Measurements from ENCODE around the gene TAAR1. TPM values are rescaled to one million over a fixed set of nuclear protein-coding genes. Genes with fewer than 3 reads are reported as not detected.
"Not testable (repeated sequence)": the region's sequence is repeated elsewhere in the genome, so short reads cannot be mapped to it uniquely, and the experiment has no call there.

The TAAR1 gene
- total RNA-seq (1 to 10 TPM in 1 of 5 donors, not detected in 4; 2.8 TPM), polyA plus RNA-seq (not detected)
- long read RNA-seq, donor 1: 0 reads
- long read RNA-seq, donor 2: 0 reads
- long read RNA-seq, donor 3: 0 reads
- long read RNA-seq, donor 4: 0 reads
- long read RNA-seq, donor 5: 0 reads
- long read RNA-seq, donor 6: 0 reads
- long read RNA-seq, donor 7, partial matches to known transcripts: 0 of 1 reads
- long read RNA-seq, donor 7, other reads (novel, unspliced or antisense): 0 of 1 reads
- long read RNA-seq, donor 8: 0 reads
- long read RNA-seq, donor 9: 0 reads
- long read RNA-seq, donor 10: 0 reads

- Histone ChIP-seq H3K4me3 (no peak within 1 kb of the TSS), H3K36me3 (no peaks in the 10 kb centered on the region), H3K27me3 (no peaks in the 10 kb centered on the region), H3K27ac (no peak within 1 kb of the TSS), H3K4me1 (peaks cover 0 to 5% (median 0%) of the 10 kb centered on the region in 4 donors), H3K9me3 (no peaks in the 10 kb centered on the region)
- peak in 1 of 2 donors; percentile 16 for DNase-seq
- no peak for TF ChIP-seq POLR2A (IDR thresholded peaks at IDR 0.05)
- TF ChIP-seq EP300 (IDR thresholded peaks at IDR 0.05): no peak
- TF ChIP-seq CTCF (IDR thresholded peaks at IDR 0.05): no peak
- intact Hi-C loops (cut with DNase I; ENCODE audit: low total_unique reads): no loop called here
- WGBS, 5 donors: 38 to 68% (median 60%) methylated on average over 3 of the region's 3 CpGs
These were observed at the start of gene TAAR1 for GRCh38 chr6:132659082-132659481. TAAR1 (minus strand) TSS chr6:132659182; CDS start chr6:132646003, 13,179 bp downstream.

- no peak for TF ChIP-seq CTCF (IDR thresholded peaks at IDR 0.05)
- TF ChIP-seq POLR2AphosphoS5 (IDR thresholded peaks at IDR 0.05): no peak
- no peak for TF ChIP-seq POLR2A (IDR thresholded peaks at IDR 0.05)
- TF ChIP-seq EP300 (IDR thresholded peaks at IDR 0.05): no peak
- no peaks in the 10 kb centered on the region for H3K36me3 ChIP-seq
- 90 to 94% (median 91%) methylated on average over 3 of the region's 3 CpGs for WGBS, 5 donors
- H3K27ac ChIP-seq: no peak overlapping the region
- H3K4me1 ChIP-seq: peaks cover 0 to 16% (median 6%) of the 10 kb centered on the region in 4 donors
- no peak overlapping the region for H3K4me3 ChIP-seq
- H3K9me3 ChIP-seq: peaks cover 0 to 10% (median 7%) of the 10 kb centered on the region in 4 donors
- no peaks in the 10 kb centered on the region for H3K27me3 ChIP-seq
- intact Hi-C loops (cut with DNase I; ENCODE audit: low total_unique reads): no loop called here
- no peak for DNase-seq
These were observed 49.8 kb upstream of the TAAR1 start for GRCh38 chr6:132708771-132709170.

- Histone ChIP-seq H3K27ac (no peak overlapping the region), H3K4me3 (no peak overlapping the region), H3K9me3 (peaks cover 0 to 10% (median 7%) of the 10 kb centered on the region in 4 donors), H3K4me1 (peaks cover 0 to 16% (median 6%) of the 10 kb centered on the region in 4 donors), H3K36me3 (no peaks in the 10 kb centered on the region), H3K27me3 (no peaks in the 10 kb centered on the region)
- intact Hi-C loops (cut with DNase I; ENCODE audit: low total_unique reads): no loop called here
- no peak for DNase-seq
- TF ChIP-seq EP300 (IDR thresholded peaks at IDR 0.05) (no peak), POLR2A (IDR thresholded peaks at IDR 0.05) (no peak), POLR2AphosphoS5 (IDR thresholded peaks at IDR 0.05) (no peak), CTCF (IDR thresholded peaks at IDR 0.05) (no peak)
These were observed 49.0 kb upstream of the TAAR1 start for GRCh38 chr6:132708002-132708401.

- H3K27me3 ChIP-seq; H3K27ac ChIP-seq; intact Hi-C loops (cut with DNase I; ENCODE audit: low total_unique reads); H3K4me1 ChIP-seq; H3K4me3 ChIP-seq; DNase-seq; H3K9me3 ChIP-seq; H3K36me3 ChIP-seq: not testable (repeated sequence)
- WGBS, 5 donors: 81 to 99% (median 93%) methylated on average over 4 of the region's 4 CpGs
These were observed 47.8 kb upstream of the TAAR1 start for GRCh38 chr6:132706756-132707155.

GRCh38 chr6:132703936-132704335 lies 45.0 kb upstream of the TAAR1 start:
- Histone ChIP-seq H3K27ac (no peak overlapping the region), H3K4me3 (no peak overlapping the region), H3K36me3 (no peaks in the 10 kb centered on the region), H3K4me1 (no peaks in the 10 kb centered on the region), H3K9me3 (peaks cover 0 to 10% (median 7%) of the 10 kb centered on the region in 4 donors), H3K27me3 (no peaks in the 10 kb centered on the region)
- no peak for DNase-seq
- intact Hi-C loops (cut with DNase I; ENCODE audit: low total_unique reads): no loop called here
- TF ChIP-seq POLR2AphosphoS5 (IDR thresholded peaks at IDR 0.05) (no peak), POLR2A (IDR thresholded peaks at IDR 0.05) (no peak), EP300 (IDR thresholded peaks at IDR 0.05) (no peak), CTCF (IDR thresholded peaks at IDR 0.05) (no peak)

Measured in stomach (tissue), 19 donors.